Choroid plexus epithelial cell (primary cell): ENCODE results near the gene PLXNA3.

ENCODE experiments used
- DNase-seq: peaks from one replicate; pipeline ENCODE4 v3.0.0-alpha.2; 2010; ENCODE audit warnings: low read depth
- H3K4me3 ChIP-seq: 2 replicates; pipeline ENCODE4 v1.5.1; 2011; ENCODE audit warnings: low read depth, mild to moderate bottlenecking, control low read depth, low read length, moderate library complexity
- TF ChIP-seq, protein P1 (sequence below): conservative IDR thresholded peaks from 2 replicates; pipeline ENCODE4 v1.5.1; 2011; ENCODE audit warnings: low read depth, mild to moderate bottlenecking, control low read depth, inconsistent platforms, low read length, moderate library complexity

The PLXNA3 gene

DNA sequence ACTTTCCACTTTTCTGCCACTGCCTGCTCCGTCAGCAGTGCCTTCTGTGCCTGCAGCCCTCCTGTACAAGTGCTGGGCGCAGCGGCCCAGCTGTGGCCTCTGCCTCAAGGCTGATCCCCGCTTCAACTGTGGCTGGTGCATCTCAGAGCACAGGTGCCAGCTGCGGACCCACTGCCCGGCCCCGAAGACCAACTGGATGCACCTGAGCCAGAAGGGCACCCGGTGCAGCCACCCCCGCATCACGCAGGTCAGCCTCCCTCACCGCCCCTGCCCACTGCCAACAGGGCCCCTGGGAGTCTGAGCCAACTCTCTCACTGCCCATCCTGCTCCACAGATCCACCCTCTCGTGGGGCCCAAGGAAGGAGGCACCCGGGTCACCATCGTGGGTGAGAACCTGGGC is 7.5 kb downstream of the PLXNA3 start:
- H3K4me3 ChIP-seq: no peak overlapping the region
- TF ChIP-seq, protein P1, sequence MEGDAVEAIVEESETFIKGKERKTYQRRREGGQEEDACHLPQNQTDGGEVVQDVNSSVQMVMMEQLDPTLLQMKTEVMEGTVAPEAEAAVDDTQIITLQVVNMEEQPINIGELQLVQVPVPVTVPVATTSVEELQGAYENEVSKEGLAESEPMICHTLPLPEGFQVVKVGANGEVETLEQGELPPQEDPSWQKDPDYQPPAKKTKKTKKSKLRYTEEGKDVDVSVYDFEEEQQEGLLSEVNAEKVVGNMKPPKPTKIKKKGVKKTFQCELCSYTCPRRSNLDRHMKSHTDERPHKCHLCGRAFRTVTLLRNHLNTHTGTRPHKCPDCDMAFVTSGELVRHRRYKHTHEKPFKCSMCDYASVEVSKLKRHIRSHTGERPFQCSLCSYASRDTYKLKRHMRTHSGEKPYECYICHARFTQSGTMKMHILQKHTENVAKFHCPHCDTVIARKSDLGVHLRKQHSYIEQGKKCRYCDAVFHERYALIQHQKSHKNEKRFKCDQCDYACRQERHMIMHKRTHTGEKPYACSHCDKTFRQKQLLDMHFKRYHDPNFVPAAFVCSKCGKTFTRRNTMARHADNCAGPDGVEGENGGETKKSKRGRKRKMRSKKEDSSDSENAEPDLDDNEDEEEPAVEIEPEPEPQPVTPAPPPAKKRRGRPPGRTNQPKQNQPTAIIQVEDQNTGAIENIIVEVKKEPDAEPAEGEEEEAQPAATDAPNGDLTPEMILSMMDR: no peak
- DNase-seq: no peak

DNA sequence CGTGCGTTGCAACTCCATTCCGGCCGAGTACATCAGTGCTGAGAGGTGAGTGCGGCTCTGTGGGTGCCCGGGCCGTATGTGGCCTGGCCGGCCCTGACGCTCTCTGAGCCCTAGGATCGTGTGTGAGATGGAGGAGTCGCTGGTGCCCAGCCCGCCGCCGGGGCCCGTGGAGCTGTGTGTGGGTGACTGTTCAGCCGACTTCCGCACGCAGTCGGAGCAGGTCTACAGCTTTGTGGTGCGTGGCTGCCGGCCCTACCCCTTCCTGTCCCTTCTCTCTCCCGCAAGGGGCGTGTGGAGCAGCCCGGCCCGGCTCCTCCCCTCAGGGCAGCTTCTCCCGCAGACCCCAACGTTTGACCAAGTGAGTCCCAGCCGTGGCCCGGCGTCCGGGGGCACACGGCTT is 8.0 kb downstream of the PLXNA3 start:
- TF ChIP-seq, protein P1: no peak
- no peak for DNase-seq
- H3K4me3 ChIP-seq: no peak overlapping the region

DNA sequence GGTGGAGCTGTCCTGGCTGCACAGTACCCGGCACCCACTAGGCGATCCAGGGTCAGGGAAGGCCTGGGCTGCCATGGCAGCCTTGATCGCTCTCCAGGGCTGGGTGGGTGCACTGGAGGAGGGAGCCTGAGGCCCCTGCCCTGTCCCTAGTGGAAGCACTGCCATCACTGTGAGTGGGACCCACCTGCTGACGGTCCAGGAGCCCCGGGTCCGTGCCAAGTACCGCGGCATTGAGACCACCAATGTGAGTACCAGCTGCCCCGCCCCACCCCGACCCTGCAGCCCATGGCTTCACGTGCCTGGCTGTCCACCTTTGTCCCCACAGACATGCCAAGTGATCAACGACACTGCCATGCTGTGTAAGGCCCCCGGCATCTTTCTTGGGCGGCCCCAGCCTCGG is 8.8 kb downstream of the PLXNA3 start:
- no peak overlapping the region for H3K4me3 ChIP-seq
- no peak for DNase-seq
- TF ChIP-seq, protein P1: no peak

DNA sequence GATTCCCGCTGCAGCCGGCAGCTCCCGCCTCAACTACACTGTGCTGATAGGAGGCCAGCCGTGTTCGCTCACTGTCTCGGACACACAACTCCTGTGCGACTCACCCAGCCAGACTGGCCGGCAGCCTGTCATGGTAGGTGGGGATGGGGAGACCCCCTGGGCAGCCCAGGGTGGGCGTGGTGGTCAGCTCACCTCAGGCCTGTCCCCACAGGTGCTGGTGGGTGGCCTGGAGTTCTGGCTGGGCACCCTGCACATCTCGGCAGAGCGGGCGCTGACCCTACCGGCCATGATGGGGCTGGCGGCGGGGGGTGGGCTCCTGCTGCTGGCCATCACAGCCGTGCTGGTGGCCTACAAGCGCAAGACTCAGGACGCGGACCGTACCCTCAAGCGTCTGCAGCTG is 9.5 kb downstream of the PLXNA3 start:
- TF ChIP-seq, protein P1: no peak
- DNase-seq: no peak
- no peak overlapping the region for H3K4me3 ChIP-seq

DNA sequence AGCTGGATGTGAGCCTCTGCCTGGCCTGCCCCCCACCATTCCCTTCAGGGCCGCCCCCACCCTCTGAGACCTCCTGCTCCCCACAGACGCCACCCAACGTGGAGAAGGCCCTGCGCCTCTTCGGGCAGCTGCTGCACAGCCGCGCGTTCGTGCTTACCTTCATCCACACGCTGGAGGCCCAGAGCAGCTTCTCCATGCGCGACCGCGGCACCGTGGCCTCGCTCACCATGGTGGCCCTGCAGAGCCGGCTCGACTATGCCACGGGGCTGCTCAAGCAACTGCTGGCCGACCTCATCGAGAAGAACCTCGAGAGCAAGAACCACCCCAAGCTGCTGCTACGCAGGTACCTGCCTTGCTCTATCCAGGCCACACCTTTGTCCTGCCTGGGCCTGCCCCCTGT is 10.1 kb downstream of the PLXNA3 start:
- TF ChIP-seq, protein P1: no peak
- DNase-seq: no peak
- no peak overlapping the region for H3K4me3 ChIP-seq

DNA sequence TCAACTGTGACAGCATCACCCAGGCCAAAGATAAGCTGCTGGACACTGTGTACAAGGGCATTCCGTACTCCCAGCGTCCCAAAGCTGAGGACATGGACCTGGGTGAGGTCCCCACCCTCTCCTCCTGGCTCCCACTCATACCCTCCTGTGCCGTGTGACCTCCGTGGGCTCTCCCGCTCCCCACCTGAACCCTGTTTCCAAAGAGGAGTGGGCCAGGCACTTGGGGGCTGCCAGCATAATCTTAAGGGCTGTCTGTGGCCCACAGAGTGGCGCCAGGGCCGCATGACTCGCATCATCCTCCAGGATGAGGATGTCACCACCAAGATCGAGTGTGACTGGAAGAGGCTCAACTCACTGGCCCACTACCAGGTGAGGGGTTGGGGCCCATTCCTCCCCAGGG is 11.0 kb downstream of the PLXNA3 start:
- no peak for DNase-seq
- TF ChIP-seq, protein P1: no peak
- no peak overlapping the region for H3K4me3 ChIP-seq

DNA sequence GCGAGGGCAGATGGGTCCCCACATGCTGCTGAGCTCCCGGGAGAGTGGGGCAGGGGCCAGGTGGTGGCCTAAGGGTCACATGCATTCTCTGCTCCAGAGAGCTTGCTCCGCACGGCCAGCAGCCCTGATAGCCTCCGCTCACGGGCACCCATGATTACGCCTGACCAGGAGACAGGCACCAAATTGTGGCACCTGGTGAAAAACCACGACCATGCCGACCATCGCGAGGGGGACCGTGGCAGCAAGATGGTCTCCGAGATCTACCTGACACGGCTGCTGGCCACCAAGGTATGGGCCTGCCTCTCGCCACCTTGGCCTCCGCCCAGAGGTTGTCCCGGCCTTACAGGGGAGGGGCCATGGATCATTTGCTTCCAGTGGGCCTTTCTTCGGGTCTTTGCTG is 11.8 kb downstream of the PLXNA3 start:
- no peak overlapping the region for H3K4me3 ChIP-seq
- TF ChIP-seq, protein P1: no peak
- no peak for DNase-seq
